ENCODE measurements around the gene PSMC5. TPM values are rescaled to one million over a fixed set of nuclear protein-coding genes. Genes with fewer than 3 reads are reported as not detected.
A peak's percentile ranks its signal among the peaks of the same experiment; 100 is the strongest.

Gene PSMC5
- total RNA-seq, 2 donors from 2014 or later = 137 TPM

DNA sequence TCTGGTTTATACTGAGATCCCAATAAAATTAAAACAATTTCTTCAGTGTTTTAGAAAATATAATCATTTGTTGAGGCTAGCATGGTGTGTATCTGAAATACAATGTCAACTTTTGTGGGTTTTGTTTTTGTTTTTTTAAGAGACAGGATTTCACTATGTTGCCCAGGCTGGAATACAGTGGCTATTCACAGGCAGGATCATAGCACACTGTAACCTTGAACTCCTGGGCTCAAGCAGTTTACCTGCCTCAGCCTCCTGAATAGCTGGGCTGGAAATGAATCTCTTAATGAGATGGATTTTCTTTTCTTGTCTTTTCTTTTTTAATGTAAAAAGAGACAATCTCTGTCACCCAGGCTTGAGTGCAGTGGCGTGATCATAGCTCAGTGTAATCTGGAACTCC is 41.1 kb upstream of the PSMC5 start:
- no peaks in the 10 kb centered on the region for H3K4me1 ChIP-seq (ENCODE audit: control insufficient read depth, insufficient read depth, low read length)
- Mint-ChIP-seq H3K4me3 (no peak overlapping the region), H3K27ac (no peak overlapping the region), H3K4me1 (peaks cover 3% of the 10 kb centered on the region), H3K9me3 (no peaks in the 10 kb centered on the region), H3K36me3 (ENCODE audit: low read depth) (peaks cover 48% of the 10 kb centered on the region), H3K27me3 (ENCODE audit: insufficient read depth) (no peaks in the 10 kb centered on the region)
- no peak for DNase-seq
- no peak overlapping the region for H3K4me3 ChIP-seq (ENCODE audit: low read length)
- H3K27me3 ChIP-seq (ENCODE audit: control insufficient read depth, insufficient read depth, low read length, poor library complexity, severe bottlenecking) = no peaks in the 10 kb centered on the region
- no peak overlapping the region for H3K9ac ChIP-seq (ENCODE audit: extremely low read depth, low read length, poor library complexity, severe bottlenecking)
- peaks cover 91% of the 10 kb centered on the region for H3K36me3 ChIP-seq (ENCODE audit: control insufficient read depth, insufficient read depth, low read length)
- TF ChIP-seq, protein P1, sequence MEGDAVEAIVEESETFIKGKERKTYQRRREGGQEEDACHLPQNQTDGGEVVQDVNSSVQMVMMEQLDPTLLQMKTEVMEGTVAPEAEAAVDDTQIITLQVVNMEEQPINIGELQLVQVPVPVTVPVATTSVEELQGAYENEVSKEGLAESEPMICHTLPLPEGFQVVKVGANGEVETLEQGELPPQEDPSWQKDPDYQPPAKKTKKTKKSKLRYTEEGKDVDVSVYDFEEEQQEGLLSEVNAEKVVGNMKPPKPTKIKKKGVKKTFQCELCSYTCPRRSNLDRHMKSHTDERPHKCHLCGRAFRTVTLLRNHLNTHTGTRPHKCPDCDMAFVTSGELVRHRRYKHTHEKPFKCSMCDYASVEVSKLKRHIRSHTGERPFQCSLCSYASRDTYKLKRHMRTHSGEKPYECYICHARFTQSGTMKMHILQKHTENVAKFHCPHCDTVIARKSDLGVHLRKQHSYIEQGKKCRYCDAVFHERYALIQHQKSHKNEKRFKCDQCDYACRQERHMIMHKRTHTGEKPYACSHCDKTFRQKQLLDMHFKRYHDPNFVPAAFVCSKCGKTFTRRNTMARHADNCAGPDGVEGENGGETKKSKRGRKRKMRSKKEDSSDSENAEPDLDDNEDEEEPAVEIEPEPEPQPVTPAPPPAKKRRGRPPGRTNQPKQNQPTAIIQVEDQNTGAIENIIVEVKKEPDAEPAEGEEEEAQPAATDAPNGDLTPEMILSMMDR (conservative IDR thresholded peaks at IDR 0.05) = no peak
- H3K27ac ChIP-seq (ENCODE audit: low read depth, low read length) = no peak overlapping the region
- WGBS, 2 experiments (ENCODE audit: insufficient coverage in 1 of 2, insufficient read length in 1 of 2) = 100% methylated on average over 1 of the region's 1 CpG
- H3K9me3 ChIP-seq (ENCODE audit: control insufficient read depth, low read length) = no peaks in the 10 kb centered on the region

DNA sequence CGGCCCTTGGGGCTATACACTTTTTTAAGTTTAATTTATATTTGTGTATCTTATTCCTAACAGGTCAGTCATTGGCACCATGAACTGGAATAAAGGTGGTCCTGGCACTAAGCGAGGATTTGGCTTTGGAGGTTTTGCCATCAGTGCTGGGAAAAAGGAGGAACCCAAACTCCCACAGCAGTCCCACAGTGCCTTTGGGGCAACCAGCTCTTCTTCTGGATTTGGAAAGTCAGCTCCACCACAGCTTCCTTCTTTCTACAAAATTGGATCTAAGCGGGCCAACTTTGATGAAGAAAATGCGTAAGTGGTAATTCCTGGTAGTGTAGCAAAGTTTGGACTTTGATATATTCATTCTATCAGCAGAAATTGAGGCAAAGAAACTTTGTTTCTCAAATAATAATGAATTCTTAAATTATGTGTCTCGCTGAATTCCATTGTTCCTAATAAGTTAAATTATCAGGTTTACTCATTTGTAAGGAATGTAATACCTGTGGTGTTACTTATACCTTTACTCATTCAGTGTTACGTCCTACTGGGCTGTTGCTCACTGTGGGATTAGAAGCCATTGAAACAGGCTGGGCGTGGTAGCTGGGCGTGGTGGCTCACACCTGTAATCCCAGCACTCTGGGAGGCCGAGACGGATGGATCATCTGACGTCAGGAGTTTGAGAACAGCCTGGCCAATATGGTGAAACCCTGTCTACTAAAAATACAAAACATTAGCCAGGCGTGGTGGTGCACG is 40.1 kb upstream of the PSMC5 start:
- no peak overlapping the region for H3K4me3 Mint-ChIP-seq
- Histone ChIP-seq H3K4me3 (ENCODE audit: low read length) (no peak overlapping the region), H3K36me3 (ENCODE audit: control insufficient read depth, insufficient read depth, low read length) (peaks cover 95% of the 10 kb centered on the region), H3K9me3 (ENCODE audit: control insufficient read depth, low read length) (no peaks in the 10 kb centered on the region), H3K27me3 (ENCODE audit: control insufficient read depth, insufficient read depth, low read length, poor library complexity, severe bottlenecking) (no peaks in the 10 kb centered on the region), H3K9ac (ENCODE audit: extremely low read depth, low read length, poor library complexity, severe bottlenecking) (no peak overlapping the region), H3K27ac (ENCODE audit: low read depth, low read length) (no peak overlapping the region), H3K4me1 (ENCODE audit: control insufficient read depth, insufficient read depth, low read length) (no peaks in the 10 kb centered on the region)
- TF ChIP-seq, protein P1 (conservative IDR thresholded peaks at IDR 0.05) = no peak
- WGBS, 2 experiments (ENCODE audit: insufficient coverage in 1 of 2, insufficient read length in 1 of 2) = 92 to 98% methylated on average over 5 to 12 of the region's 13 CpGs
- no peak overlapping the region for H3K27ac Mint-ChIP-seq
- H3K36me3 Mint-ChIP-seq (ENCODE audit: low read depth) = peaks cover 50% of the 10 kb centered on the region
- no peaks in the 10 kb centered on the region for H3K27me3 Mint-ChIP-seq (ENCODE audit: insufficient read depth)
- DNase-seq = peak; percentile 81
- H3K9me3 Mint-ChIP-seq = no peaks in the 10 kb centered on the region
- peaks cover 1% of the 10 kb centered on the region for H3K4me1 Mint-ChIP-seq

DNA sequence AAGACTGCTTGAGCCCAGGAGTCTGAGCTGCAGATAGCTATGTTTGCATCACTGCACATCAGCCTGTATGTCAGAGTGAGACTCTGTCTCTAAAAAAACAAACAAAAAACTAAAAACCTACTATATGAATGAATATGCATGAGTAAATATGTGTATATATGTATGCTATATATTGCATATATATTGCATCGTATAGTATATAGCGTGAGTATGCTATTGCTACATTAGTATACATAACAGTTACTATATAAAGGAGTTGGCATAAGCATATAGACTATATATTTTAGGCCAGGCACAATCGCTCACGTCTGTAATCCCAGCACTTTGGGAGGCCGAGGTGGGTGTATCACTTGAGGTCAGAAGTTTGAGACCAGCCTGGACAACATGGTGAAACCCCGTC is 37.2 kb upstream of the PSMC5 start:
- H3K4me1 ChIP-seq (ENCODE audit: control insufficient read depth, insufficient read depth, low read length) = no peaks in the 10 kb centered on the region
- peaks cover 94% of the 10 kb centered on the region for H3K36me3 ChIP-seq (ENCODE audit: control insufficient read depth, insufficient read depth, low read length)
- no peaks in the 10 kb centered on the region for H3K27me3 ChIP-seq (ENCODE audit: control insufficient read depth, insufficient read depth, low read length, poor library complexity, severe bottlenecking)
- H3K9me3 ChIP-seq (ENCODE audit: control insufficient read depth, low read length) = no peaks in the 10 kb centered on the region
- WGBS, 2 experiments (ENCODE audit: insufficient coverage in 1 of 2, insufficient read length in 1 of 2) = 89 to 99% methylated on average over 4 of the region's 6 CpGs
- no peak overlapping the region for H3K9ac ChIP-seq (ENCODE audit: extremely low read depth, low read length, poor library complexity, severe bottlenecking)
- TF ChIP-seq, protein P1 (conservative IDR thresholded peaks at IDR 0.05) = no peak
- H3K27ac ChIP-seq (ENCODE audit: low read depth, low read length) = no peak overlapping the region
- DNase-seq = no peak
- H3K27ac Mint-ChIP-seq = no peak overlapping the region
- H3K4me3 ChIP-seq (ENCODE audit: low read length) = no peak overlapping the region
- H3K27me3 Mint-ChIP-seq (ENCODE audit: insufficient read depth) = no peaks in the 10 kb centered on the region
- H3K4me3 Mint-ChIP-seq = no peak overlapping the region
- peaks cover 1% of the 10 kb centered on the region for H3K4me1 Mint-ChIP-seq
- peaks cover 68% of the 10 kb centered on the region for H3K36me3 Mint-ChIP-seq (ENCODE audit: low read depth)
- no peaks in the 10 kb centered on the region for H3K9me3 Mint-ChIP-seq
